HG03575 (cell line): ENCODE results near the gene ACOX1.

Experiments
- ATAC-seq: cut with Tn5 transposase; IDR thresholded peaks from one replicate; pipeline ENCODE4 v1.9.1; 2021; ENCODE audit not compliant: unreplicated experiment, insufficient number of reproducible peaks, low FRiP score; ENCODE audit errors: extremely low read depth

Gene ACOX1

GRCh38 chr17:75943491-75943890 is 35.5 kb downstream of the ACOX1 start:
- ATAC-seq: no peak

GRCh38 chr17:75942473-75942872 is 36.5 kb downstream of the ACOX1 start:
- ATAC-seq: no peak

GRCh38 chr17:75941442-75941819 is 37.5 kb downstream of the ACOX1 start:
- ATAC-seq: no peak

GRCh38 chr17:75940727-75941441 is 38.1 kb downstream of the ACOX1 start, which contains the start of gene FBF1:
FBF1 (minus strand) TSS chr17:75941042; CDS start chr17:75938149, 2,893 bp downstream.
- no peak for ATAC-seq

GRCh38 chr17:75937652-75938051 is 41.3 kb downstream of the ACOX1 start:
- ATAC-seq: no peak

GRCh38 chr17:75933808-75934207 is 45.2 kb downstream of the ACOX1 start:
- ATAC-seq: no peak

- no peak for ATAC-seq
Measured at GRCh38 chr17:75932852-75933251, 46.1 kb downstream of the ACOX1 start.

- no peak for ATAC-seq
Measured at GRCh38 chr17:75931062-75931461, 47.9 kb downstream of the ACOX1 start.

- ATAC-seq: no peak
Measured at GRCh38 chr17:75927286-75927922, 51.6 kb downstream of the ACOX1 start.

- ATAC-seq: no peak
Measured at GRCh38 chr17:75926456-75926855, 52.5 kb downstream of the ACOX1 start.

- ATAC-seq: no peak
Measured at GRCh38 chr17:75925912-75926311, 53.1 kb downstream of the ACOX1 start.

- no peak for ATAC-seq
Measured at GRCh38 chr17:75925103-75925502, 53.9 kb downstream of the ACOX1 start.

- no peak for ATAC-seq
Measured at GRCh38 chr17:75922963-75923874, 55.7 kb downstream of the ACOX1 start.

- ATAC-seq: no peak
Measured at GRCh38 chr17:75922173-75922961, 56.6 kb downstream of the ACOX1 start.

- no peak for ATAC-seq
Measured at GRCh38 chr17:75921596-75921995, 57.4 kb downstream of the ACOX1 start.

GRCh38 chr17:75920045-75920560 is 58.9 kb downstream of the ACOX1 start:
- ATAC-seq: no peak

GRCh38 chr17:75919611-75920010 is 59.4 kb downstream of the ACOX1 start:
- no peak for ATAC-seq

GRCh38 chr17:75917917-75918445 is 61.0 kb downstream of the ACOX1 start:
- ATAC-seq: no peak
